Measurements from ENCODE around the gene CANT1. TPM values are rescaled to one million over a fixed set of nuclear protein-coding genes. Genes with fewer than 3 reads are reported as not detected.

Gene CANT1
- total RNA-seq, 1 donor from 2014 or later, result 23.1 TPM

GRCh38 chr17:78999056-78999768 lies 10.4 kb downstream of the CANT1 start:
- Histone ChIP-seq H3K36me3 (peaks cover 0 to 37% of the 10 kb centered on the region in 2 donors), H3K4me3 (no peak overlapping the region), H3K9me3 (no peaks in the 10 kb centered on the region), H3K27ac (no peak overlapping the region), H3K4me1 (peaks cover 38% of the 10 kb centered on the region), H3K27me3 (no peaks in the 10 kb centered on the region)
- intact Hi-C loops (cut with DNase I), result no loop called here
- no peak for DNase-seq (ENCODE audit: extremely low spot score in 2 of 2)
- TF ChIP-seq POLR2AphosphoS5 (IDR thresholded peaks at IDR 0.05; ENCODE audit: insufficient read depth in 1 of 2, low read depth in 1 of 2) (no peak), POLR2A (IDR thresholded peaks at IDR 0.05) (no peak), CTCF (IDR thresholded peaks at IDR 0.05) (no peak)

GRCh38 chr17:78998311-78999055 lies 11.1 kb downstream of the CANT1 start:
- Histone ChIP-seq H3K4me3 (no peak overlapping the region), H3K9me3 (no peaks in the 10 kb centered on the region), H3K27ac (no peak overlapping the region), H3K4me1 (peaks cover 34% of the 10 kb centered on the region), H3K36me3 (peaks cover 0 to 41% of the 10 kb centered on the region in 2 donors), H3K27me3 (no peaks in the 10 kb centered on the region)
- no peak for TF ChIP-seq POLR2A (IDR thresholded peaks at IDR 0.05)
- intact Hi-C loops (cut with DNase I), result no loop called here
- no peak for DNase-seq (ENCODE audit: extremely low spot score in 2 of 2)

- Histone ChIP-seq H3K9me3 (no peaks in the 10 kb centered on the region), H3K36me3 (peaks cover 0 to 42% of the 10 kb centered on the region in 2 donors), H3K4me1 (peaks cover 33% of the 10 kb centered on the region), H3K27ac (no peak overlapping the region), H3K27me3 (no peaks in the 10 kb centered on the region), H3K4me3 (no peak overlapping the region)
- no peak for DNase-seq (ENCODE audit: extremely low spot score in 2 of 2)
- TF ChIP-seq POLR2A (IDR thresholded peaks at IDR 0.05), result no peak
- no peak for TF ChIP-seq POLR2AphosphoS5 (IDR thresholded peaks at IDR 0.05; ENCODE audit: insufficient read depth in 1 of 2, low read depth in 1 of 2)
- no peak for TF ChIP-seq CTCF (IDR thresholded peaks at IDR 0.05)
- intact Hi-C loops (cut with DNase I), result no loop called here
These were observed 11.7 kb downstream of the CANT1 start for GRCh38 chr17:78997881-78998280.

GRCh38 chr17:78997231-78997741 lies 12.3 kb downstream of the CANT1 start:
- H3K36me3 ChIP-seq, result peaks cover 0 to 47% of the 10 kb centered on the region in 2 donors
- no peak for DNase-seq (ENCODE audit: extremely low spot score in 2 of 2)
- H3K4me3 ChIP-seq, result no peak overlapping the region
- no peaks in the 10 kb centered on the region for H3K27me3 ChIP-seq
- no peaks in the 10 kb centered on the region for H3K9me3 ChIP-seq
- intact Hi-C loops (cut with DNase I), result no loop called here
- peaks cover 33% of the 10 kb centered on the region for H3K4me1 ChIP-seq
- no peak overlapping the region for H3K27ac ChIP-seq
- no peak for TF ChIP-seq POLR2AphosphoS5 (IDR thresholded peaks at IDR 0.05; ENCODE audit: insufficient read depth in 1 of 2, low read depth in 1 of 2)

- H3K27ac ChIP-seq, result no peak overlapping the region
- H3K9me3 ChIP-seq, result no peaks in the 10 kb centered on the region
- peaks cover 33% of the 10 kb centered on the region for H3K4me1 ChIP-seq
- TF ChIP-seq POLR2AphosphoS5 (IDR thresholded peaks at IDR 0.05; ENCODE audit: insufficient read depth in 1 of 2, low read depth in 1 of 2) (no peak), CTCF (IDR thresholded peaks at IDR 0.05) (no peak), POLR2A (IDR thresholded peaks at IDR 0.05) (no peak)
- no peak overlapping the region for H3K4me3 ChIP-seq
- H3K36me3 ChIP-seq, result peaks cover 0 to 47% of the 10 kb centered on the region in 2 donors
- intact Hi-C loops (cut with DNase I), result no loop called here
- no peaks in the 10 kb centered on the region for H3K27me3 ChIP-seq
- DNase-seq (ENCODE audit: extremely low spot score in 2 of 2), result no peak
These were observed 12.8 kb downstream of the CANT1 start for GRCh38 chr17:78996781-78997201.
